ENCODE data around the gene TCERG1L.
"Not testable (repeated sequence)": the region's sequence is repeated elsewhere in the genome, so short reads cannot be mapped to it uniquely, and the experiment has no call there.

Gene TCERG1L

GRCh38 chr10:131078882-131079280 lies 232.6 kb downstream of the TCERG1L start:
- DNase-seq, result not testable (repeated sequence)

GRCh38 chr10:131078131-131078881 lies 233.2 kb downstream of the TCERG1L start:
- no peak for DNase-seq

- DNase-seq, result no peak
Observed at GRCh38 chr10:131077724-131078123, 233.8 kb downstream of the TCERG1L start.

- DNase-seq, result no peak
Observed at GRCh38 chr10:131077031-131077430, 234.5 kb downstream of the TCERG1L start.

GRCh38 chr10:131076356-131076755 lies 235.2 kb downstream of the TCERG1L start:
- no peak for DNase-seq

- DNase-seq, result no peak
Observed at GRCh38 chr10:131075218-131075770, 236.2 kb downstream of the TCERG1L start.

GRCh38 chr10:131074682-131075081 lies 236.8 kb downstream of the TCERG1L start:
- DNase-seq, result no peak

GRCh38 chr10:131073469-131074035 lies 238.0 kb downstream of the TCERG1L start:
- DNase-seq, result no peak

GRCh38 chr10:131072651-131073468 lies 238.7 kb downstream of the TCERG1L start:
- no peak for DNase-seq

- DNase-seq, result no peak
Observed at GRCh38 chr10:131071721-131072120, 239.8 kb downstream of the TCERG1L start.

GRCh38 chr10:131070856-131071255 lies 240.7 kb downstream of the TCERG1L start:
- no peak for DNase-seq

- DNase-seq, result no peak
Observed at GRCh38 chr10:131068760-131069159, 242.8 kb downstream of the TCERG1L start.

GRCh38 chr10:131068311-131068710 lies 243.2 kb downstream of the TCERG1L start:
- DNase-seq, result no peak

GRCh38 chr10:131067690-131068089 lies 243.8 kb downstream of the TCERG1L start:
- DNase-seq, result no peak

- no peak for DNase-seq
Observed at GRCh38 chr10:131065673-131066305, 245.7 kb downstream of the TCERG1L start.

GRCh38 chr10:131063311-131063710 lies 248.2 kb downstream of the TCERG1L start:
- DNase-seq, result no peak

- no peak for DNase-seq
Observed at GRCh38 chr10:131062621-131063260, 248.8 kb downstream of the TCERG1L start.

GRCh38 chr10:131061216-131061615 lies 250.3 kb downstream of the TCERG1L start:
- no peak for DNase-seq

GRCh38 chr10:131059881-131060280 lies 251.6 kb downstream of the TCERG1L start:
- DNase-seq, result no peak

GRCh38 chr10:131058799-131059198 lies 252.7 kb downstream of the TCERG1L start:
- DNase-seq, result no peak

GRCh38 chr10:131056781-131057180 lies 254.7 kb downstream of the TCERG1L start:
- no peak for DNase-seq

- DNase-seq, result no peak
Observed at GRCh38 chr10:131056091-131056579, 255.4 kb downstream of the TCERG1L start.
